ENCODE measurements around the gene UBAP2L.

UBAP2L gene, protein sequence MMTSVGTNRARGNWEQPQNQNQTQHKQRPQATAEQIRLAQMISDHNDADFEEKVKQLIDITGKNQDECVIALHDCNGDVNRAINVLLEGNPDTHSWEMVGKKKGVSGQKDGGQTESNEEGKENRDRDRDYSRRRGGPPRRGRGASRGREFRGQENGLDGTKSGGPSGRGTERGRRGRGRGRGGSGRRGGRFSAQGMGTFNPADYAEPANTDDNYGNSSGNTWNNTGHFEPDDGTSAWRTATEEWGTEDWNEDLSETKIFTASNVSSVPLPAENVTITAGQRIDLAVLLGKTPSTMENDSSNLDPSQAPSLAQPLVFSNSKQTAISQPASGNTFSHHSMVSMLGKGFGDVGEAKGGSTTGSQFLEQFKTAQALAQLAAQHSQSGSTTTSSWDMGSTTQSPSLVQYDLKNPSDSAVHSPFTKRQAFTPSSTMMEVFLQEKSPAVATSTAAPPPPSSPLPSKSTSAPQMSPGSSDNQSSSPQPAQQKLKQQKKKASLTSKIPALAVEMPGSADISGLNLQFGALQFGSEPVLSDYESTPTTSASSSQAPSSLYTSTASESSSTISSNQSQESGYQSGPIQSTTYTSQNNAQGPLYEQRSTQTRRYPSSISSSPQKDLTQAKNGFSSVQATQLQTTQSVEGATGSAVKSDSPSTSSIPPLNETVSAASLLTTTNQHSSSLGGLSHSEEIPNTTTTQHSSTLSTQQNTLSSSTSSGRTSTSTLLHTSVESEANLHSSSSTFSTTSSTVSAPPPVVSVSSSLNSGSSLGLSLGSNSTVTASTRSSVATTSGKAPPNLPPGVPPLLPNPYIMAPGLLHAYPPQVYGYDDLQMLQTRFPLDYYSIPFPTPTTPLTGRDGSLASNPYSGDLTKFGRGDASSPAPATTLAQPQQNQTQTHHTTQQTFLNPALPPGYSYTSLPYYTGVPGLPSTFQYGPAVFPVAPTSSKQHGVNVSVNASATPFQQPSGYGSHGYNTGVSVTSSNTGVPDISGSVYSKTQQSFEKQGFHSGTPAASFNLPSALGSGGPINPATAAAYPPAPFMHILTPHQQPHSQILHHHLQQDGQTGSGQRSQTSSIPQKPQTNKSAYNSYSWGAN

DNA sequence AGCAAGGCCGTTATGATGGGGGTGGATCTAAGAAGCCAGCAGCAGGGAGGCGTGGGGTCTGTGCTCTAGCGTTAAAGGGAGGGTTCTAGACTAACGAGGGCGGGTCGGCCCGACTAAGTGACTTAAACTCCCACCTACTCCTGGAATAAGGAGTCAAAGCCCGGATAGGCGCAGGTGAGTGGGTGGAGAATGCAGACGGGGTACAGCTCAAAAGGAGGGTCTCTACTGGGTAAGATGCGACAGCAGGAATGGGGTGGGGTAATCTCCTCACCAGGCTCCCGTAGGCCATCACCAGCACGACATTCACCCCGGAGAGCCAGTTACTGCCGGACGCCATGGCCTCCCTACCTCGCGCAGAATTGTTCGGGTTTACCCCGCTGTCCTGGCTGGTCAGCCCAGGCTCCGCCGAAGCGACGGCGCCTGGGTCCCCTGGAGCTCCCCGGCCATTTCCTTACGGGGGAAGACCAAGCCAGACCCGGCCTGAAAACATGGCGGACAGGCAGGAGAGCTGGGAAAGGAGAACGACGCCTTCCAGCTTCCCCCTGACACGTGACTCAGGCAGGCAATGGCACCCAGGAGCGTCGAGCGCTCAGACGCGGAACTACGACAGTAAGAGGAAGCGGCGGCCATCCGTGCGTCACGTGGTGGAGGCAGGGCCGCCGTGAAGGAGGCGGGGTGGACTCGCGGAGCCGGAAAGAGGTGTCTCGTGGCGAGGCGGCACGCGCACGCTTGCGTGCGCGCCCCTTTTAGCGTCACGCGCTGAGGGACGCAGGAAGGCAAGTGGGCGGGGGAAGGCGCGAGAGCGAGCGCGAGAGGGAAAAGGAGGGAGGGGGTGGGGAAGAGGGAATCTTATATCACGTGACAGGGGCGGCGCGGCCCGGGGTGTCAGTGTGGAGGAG is at the start of gene UBAP2L:
TSS of gene UBAP2L (plus strand) at position 885 of the 899 bp plus-strand sequence. CDS start 4,169 bp downstream, outside the sequence.
- in situ Hi-C loops (cut with MboI; ENCODE audit: low sequenced_read_pairs) = no loop called here

DNA sequence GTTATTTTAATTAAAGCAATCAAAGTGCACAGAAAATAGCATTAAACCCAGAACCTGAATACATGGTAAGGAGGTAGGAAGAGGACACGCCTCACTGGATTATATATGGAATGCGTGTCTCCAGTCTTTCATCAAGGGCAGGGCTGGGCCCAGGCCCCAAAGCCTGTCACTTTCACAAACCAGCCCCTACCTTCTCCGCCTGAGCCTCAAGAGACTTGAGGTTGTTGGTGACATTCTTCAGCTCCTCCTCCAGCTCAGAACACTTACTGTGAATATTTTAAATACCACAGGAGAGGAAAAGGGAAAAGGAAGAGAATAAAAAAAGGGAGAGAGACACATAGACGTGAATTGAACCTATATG is 49.6 kb upstream of the UBAP2L start:
- in situ Hi-C loops (cut with MboI; ENCODE audit: low sequenced_read_pairs) = no loop called here

DNA sequence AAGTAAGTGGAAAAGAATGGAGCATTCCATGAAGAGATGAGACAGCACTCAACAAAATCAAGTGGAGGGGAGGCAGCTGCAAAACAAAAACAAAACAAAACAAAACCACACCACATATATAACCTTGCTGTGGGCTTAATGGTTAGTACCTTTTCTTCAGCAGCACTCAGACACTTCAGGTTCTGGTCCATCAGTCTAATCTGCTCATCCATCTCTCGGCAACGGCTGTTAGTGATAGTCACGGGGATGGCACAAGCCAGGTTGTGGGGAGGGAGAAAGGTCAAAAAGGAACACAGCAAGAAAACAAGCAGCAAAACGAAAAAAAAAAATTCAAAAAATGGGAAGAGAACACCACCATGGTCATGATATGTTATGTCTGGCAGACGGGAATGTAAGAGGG is 48.9 kb upstream of the UBAP2L start:
- in situ Hi-C loops (cut with MboI; ENCODE audit: low sequenced_read_pairs) = no loop called here

DNA sequence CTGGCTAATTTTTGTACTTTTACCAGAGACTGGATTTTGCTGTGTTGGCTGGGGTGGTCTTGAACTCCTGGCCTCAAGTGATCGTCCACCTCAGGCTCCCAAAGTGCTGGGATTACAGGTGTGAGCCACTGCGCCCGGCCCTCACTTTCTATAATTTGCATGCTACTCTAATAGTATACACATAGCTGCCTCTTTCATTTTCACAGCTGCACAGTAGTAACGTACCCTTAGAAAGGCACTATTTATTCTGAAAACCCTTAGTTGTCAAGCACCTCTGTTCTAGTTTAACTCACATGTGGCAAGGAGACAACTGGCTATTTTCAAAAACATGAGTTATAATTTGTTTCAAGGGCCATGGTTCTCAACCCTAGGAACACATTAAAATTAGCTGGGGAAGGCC is 46.1 kb upstream of the UBAP2L start:
- in situ Hi-C loops (cut with MboI; ENCODE audit: low sequenced_read_pairs) = no loop called here

DNA sequence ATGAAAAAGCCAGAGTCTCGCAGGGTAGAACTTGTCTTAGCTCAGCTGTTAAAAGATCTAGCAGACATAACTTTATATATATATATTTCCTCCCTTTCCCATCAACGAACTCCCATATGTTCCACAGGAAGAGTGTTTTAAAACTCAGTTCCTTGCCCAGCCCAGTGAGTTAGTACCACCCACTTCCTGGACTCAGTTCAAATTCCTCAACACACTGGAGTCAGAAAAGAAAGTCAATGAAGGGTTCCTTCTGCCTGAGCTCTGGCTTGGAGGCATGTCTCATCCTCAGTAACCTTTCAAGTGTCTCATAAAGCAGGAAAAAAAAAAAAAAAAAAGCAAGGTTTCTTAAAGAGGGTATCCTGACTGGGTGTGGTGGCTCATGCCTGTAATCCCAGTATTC is 44.4 kb upstream of the UBAP2L start:
- in situ Hi-C loops (cut with MboI; ENCODE audit: low sequenced_read_pairs) = no loop called here

DNA sequence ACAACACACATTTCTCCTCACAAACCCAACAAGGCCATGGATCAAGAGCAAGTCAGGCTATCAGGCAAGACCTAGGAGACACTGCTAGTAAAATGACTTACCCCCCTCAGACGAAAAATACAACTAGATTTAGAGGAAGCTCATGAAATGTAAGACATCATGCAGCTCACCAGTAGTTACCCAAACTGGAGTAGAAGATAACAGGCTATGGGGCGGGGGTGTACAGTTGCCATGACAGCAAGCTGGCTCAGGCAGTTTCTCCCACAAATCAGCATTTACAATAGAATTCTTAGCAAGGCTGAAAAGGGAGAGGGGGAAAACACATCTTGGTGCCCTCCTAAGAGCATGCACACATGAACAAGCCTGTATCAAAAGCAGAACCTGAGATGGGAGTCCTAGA is 42.7 kb upstream of the UBAP2L start:
- in situ Hi-C loops (cut with MboI; ENCODE audit: low sequenced_read_pairs) = no loop called here

DNA sequence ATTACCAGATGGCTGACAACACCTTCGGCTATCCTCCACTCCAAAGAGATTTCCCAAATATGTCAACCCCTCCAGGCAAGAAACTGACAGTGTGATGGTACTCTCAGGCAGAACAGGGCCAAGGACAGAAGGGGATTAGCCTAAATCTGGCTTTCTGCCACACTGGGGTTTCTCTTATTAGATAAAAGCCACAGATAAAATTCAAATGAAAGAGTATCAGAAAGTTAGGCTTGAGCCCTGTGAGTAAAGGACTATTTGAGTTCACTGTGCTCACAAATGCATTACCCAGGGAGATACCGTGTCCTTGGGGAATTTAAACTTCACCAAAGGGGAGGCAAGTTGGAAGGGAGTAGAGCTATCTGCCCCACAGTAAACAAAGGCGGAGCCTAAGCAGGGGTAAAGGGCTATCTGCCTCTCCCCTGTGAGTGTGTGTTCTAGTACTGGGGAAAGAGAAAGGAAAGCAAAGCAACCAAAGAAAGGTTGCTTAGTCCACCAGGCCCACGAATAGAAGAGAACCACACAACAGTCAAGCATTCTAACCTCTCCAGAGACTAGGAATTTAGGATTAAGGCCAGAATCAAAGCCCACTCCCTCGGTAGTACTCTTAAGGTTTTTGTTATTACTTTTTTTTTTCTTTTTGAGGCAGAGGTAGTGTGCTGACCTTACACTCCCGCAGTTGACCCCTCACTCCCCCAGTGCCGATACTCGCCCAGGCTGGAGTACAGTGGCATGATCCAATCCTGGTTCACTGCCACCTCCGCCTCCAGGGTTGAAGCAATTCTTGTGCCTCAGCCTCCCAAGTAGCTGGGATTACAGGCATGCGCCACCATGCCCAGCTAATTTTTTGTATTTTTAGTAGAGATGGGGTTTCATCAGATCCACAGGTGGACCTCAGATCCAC is 41.6 kb upstream of the UBAP2L start:
- in situ Hi-C loops (cut with MboI; ENCODE audit: low sequenced_read_pairs) = no loop called here

DNA sequence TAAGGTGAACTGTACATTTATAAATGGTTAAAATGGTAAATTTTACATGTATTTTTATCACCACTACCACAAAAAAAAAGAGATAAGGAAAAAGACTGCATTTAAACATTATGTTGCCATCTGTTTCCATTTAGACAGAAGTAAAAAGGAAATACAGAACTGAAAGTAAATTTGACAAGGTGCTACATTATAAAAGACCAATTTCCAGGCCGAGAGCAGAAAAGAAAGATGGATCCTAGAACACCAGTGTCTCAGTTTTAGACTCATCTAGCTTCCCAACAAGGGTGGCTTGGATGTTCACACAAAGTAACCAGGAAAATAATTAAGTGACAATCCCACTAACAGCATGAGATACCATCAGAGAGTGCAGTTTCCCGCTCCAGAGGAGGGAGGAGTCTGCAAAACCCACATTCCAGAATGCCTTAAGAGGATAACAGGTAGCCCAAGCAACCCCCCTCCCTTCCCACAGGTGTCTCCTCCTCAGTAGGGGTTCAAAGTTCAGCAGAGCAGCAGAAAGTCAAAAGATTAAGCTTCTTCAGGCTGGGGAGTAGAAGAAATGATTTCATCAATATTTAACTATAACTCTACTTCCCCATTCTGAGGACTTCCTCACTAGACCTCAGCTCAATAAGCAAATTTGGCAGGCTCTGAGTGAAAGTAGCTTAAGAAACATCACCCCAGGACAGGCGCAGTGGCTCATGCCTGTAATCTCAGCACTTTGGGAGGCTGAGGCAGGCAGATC is 40.6 kb upstream of the UBAP2L start:
- in situ Hi-C loops (cut with MboI; ENCODE audit: low sequenced_read_pairs) = no loop called here

DNA sequence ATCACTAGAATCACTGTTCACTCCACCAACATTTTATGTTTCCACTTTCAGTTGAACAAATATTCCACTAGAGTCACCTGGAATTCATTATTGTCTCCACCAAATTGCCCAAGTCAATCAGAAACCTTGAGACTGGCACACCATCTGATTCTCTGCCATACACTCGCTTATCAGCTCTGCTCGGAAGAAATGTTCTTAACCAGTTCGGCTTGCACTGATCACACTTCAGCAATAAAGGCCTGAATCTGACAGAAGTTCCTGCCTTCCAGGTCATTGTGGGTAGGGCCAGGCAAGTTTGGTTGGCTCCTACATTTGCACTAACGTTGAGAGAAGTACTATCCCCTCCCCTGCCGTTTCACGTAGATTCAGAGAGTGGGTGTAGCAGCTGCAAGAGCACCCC is 38.8 kb upstream of the UBAP2L start:
- in situ Hi-C loops (cut with MboI; ENCODE audit: low sequenced_read_pairs) = no loop called here

DNA sequence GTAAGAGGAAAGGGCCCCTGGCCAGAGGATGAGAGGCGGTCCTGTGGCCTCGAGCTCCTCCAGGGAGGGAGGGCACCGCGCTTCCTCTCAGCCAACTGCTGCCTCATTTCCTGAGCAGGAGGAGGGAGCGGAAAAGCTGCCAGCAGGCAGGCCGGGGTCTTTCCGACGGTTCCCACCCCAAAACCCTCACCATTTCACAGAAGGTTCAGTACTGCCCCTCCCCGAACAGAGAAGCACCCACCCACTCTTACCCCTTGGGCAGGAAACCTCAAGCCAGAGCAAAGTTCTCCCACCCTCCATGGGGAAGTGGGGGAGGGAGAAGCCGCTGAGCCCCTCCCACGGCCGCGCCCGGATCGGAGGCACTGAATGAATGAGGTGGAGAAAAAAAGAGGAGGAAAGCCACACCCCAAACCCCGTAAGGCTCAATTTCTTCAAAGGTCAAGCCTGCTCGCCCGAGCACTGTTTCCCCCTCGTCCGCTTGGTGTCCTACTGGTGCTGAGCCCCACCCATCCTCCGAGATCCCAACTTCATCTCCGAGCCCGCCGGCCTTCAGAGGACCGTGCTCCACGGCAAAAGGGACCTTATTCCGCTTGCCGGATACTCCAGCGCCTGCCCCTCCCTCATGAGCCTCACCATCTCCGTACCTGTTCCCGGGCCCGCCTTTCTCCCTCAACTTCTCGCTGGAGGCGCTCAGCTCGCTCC is 38.3 kb upstream of the UBAP2L start:
- in situ Hi-C loops (cut with MboI; ENCODE audit: low sequenced_read_pairs) = no loop called here

DNA sequence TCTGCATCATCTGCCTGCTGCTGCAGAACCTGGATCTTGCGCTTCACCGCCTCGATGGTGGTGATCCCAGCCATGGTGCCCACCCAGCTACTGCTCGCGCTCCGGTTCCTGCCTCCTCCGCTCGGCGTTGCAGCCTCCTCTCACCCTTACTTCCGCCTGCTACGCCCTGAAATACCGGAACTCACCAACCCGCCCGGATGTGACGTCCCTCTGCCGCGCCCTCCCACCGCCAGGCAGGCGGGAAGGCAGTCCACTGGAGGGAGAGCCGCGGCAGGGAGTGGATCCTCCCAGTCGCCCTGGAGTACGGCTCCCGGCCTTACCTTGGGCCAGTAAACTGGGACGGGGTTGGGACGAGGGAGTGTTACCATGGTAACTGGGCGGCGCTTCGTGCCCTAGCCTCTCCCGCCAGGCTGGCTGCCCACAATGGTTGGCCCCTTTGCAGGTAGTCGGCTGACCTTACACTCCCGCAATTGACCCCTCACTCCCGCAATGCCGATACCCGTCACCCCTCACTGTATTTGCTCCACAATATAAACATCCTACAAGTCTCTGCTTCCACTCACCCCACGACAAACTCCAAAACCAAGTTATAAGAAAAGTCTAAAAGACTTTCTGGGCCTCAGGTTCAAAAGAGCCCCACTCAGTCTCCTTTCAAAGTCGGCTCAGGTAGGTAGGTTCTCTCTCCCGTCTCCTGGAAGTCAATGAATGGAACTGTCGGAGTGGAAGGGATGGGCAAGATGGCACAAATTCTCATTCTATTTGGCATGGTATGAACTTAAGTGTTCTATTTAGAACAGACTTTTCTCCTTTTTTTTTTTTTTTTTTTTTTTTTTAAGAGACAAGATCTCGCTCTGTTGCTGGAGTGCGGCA is 37.5 kb upstream of the UBAP2L start:
- in situ Hi-C loops (cut with MboI; ENCODE audit: low sequenced_read_pairs) = no loop called here

DNA sequence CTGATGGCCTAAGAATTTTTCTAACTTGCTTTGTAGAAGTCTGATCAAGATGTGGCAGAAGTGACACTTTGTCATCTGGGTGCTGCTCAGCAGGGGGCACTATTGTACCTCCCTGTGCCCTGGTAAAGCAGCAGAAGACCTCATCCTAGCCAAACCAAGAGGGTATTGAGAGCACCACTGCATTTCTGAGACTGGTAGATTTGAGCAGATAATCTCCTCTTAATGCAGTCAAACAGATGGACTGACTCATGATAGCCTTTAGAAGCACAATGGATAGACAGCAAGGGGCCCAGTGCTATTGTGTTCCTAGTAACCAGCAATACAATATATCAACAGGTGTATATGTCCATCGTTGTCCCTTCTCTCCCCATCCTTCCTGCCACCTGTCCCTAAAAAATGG is 34.6 kb upstream of the UBAP2L start:
- in situ Hi-C loops (cut with MboI; ENCODE audit: low sequenced_read_pairs) = no loop called here

DNA sequence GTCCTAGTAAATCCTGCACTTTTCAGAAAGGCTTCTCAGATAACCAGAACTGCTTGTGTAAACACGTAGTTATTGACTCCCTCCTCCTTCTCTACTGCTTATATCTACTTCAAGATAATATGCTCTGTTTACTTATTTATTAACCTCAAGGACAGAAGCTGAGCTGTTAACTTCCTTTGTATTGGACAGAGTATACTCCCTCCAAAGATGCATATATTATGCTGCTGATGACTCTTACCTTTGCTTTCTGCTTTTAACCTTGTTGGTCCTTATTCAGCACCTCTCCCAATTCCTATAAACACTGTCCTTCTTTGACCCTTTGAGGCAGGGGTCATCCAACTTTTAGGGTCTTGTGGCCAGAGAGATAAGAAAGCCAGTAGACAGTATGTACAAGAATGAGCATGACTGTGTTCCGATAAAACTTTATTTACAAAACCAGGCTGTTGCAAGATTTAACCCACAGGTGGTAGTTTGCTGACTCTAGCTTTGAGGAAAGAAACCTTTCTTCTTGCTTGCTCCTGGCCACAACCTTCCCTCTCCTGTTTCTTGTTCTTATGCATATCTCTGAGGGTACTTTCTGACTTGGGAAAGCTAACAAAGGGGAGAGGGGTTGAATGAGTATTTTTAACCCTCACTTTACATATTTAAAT is 33.8 kb upstream of the UBAP2L start:
- in situ Hi-C loops (cut with MboI; ENCODE audit: low sequenced_read_pairs) = no loop called here

DNA sequence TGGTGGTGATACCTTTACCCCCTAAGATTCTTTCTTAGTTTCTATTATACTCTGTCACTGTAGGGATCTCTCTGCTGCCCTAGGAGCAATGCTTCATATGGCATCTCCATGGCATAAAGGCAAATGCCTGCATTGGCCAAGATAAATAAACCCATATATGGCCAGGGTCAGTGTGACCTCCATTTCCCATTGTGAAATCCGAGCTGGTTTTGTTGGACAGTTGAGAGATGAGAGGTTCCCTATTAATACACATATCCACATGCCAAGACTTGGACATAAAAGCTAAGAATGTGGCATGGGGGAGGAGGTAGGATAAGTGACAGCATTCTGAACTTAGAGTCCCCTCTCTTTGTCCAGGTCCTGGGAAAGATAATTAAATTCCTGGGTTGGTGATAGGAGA is 30.2 kb upstream of the UBAP2L start:
- in situ Hi-C loops (cut with MboI; ENCODE audit: low sequenced_read_pairs) = no loop called here

DNA sequence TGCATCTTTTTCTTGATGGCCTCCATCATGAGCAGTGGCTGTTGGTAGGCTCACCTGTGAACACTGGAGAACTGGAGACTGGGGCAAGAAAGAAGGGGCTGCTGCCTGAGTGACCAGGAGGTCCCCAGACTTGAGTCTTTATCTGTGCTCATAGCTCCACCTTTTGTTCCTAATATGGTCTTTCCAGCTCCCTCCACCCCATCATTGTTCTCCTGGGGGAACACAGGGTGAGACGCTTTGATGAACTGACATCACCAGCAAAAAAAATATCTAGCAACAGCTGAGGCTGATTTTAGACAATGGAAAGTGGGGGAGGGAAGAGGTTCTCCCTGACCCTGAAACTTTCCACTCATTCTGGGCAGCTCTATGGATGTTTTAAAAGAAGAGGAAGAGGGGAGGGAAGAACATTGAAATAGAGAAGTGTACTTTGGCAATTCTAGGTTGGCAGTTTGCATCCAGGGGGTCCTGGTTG is 28.7 kb upstream of the UBAP2L start, which contains the start of gene TPM3:
TSS of gene TPM3 (minus strand) at position 111 of the 472 bp plus-strand sequence. CDS start at position 29, 82 bp downstream.
- in situ Hi-C loops (cut with MboI; ENCODE audit: low sequenced_read_pairs) = no loop called here

DNA sequence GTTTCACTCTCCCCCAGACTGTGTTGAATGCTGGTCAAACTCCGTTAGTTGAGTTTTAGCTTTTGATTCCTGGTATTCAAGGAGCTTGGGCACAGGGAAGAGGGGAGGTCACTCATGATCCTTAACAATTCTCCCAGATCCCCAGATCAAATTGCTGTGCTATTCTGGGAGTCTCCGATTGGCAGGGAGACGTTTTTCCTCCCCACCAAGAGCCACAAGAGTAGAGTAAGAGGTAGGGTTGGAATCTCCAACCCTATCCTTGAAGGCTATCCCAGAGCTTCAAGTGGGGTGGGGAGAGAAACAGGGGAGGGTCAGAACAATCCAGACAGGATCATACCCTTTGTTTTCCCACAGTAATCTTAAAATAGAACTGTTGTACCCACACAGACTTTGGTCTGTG is 28.3 kb upstream of the UBAP2L start:
- in situ Hi-C loops (cut with MboI; ENCODE audit: low sequenced_read_pairs) = no loop called here

DNA sequence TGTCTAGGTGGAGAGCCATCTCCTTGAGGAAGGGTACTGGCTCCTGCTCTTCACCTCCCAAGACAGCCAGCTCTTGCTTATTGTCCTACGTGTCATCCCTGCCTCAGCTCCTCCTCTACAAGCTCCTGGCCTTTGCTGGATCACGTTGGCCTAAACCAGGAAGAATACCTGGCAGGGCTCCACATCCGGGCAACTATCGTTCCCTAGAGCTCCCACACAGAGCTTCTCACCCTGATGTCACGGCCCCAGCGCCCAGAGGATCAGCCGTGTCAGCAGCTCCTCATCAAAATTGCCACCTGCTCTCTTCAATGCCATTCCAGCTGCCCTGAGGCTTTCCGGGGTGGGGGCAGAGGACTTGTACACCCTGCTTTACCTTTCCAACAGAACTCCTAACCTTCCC is 26.9 kb upstream of the UBAP2L start:
- in situ Hi-C loops (cut with MboI; ENCODE audit: low sequenced_read_pairs) = no loop called here
